ENCODE data around the gene TP53BP1.

GRCh38 chr15:43516185-43516584 is 23.2 kb upstream of the TP53BP1 start:
- TF ChIP-seq CTCF (IDR thresholded peaks at IDR 0.05; ENCODE audit: poor library complexity) (no peak), EZH2 (IDR thresholded peaks at IDR 0.05; ENCODE audit: borderline replicate concordance) (no peak)
